Measurements from ENCODE around the gene PTH2.

The PTH2 gene

DNA sequence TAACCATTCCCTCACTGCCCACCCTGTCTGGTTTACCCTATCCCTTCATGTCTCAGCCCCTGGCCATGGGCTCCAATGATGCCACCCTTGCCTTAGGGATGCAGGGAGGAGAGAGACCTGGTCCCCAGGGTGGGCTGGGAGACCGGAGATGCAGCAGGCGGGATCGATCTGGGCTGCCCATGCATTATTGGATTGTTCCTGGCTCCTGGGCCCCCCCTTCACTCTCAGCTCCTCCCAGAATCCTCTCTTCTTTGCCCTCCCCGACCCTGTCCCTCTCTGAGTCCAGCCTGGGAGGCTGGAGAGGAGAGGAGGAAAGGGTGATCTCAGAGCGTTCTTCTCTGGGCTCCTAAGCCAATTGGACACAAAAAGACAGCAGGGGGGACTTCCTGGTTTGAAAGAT, 29.4 kb downstream of the PTH2 start:
- H3K9me3 ChIP-seq (replicated peaks; ENCODE audit: insufficient read depth, low read length) = no peaks in the 10 kb centered on the region
- H3K4me2 ChIP-seq (ENCODE audit: low read depth, low read length) = no peak overlapping the region
- no peak overlapping the region for H2AFZ ChIP-seq (ENCODE audit: low read length)
- no peak for DNase-seq
- H3K27ac ChIP-seq (ENCODE audit: low read length) = no peak overlapping the region
- no peaks in the 10 kb centered on the region for H4K20me1 ChIP-seq (ENCODE audit: insufficient read depth, low read length)
- TF ChIP-seq EZH2phosphoT487 (IDR thresholded peaks at IDR 0.05; ENCODE audit: low read length) (no peak), EZH2 (optimal IDR thresholded peaks at IDR 0.05; ENCODE audit: low read depth, low read length) (no peak)
- TF ChIP-seq, protein P1, sequence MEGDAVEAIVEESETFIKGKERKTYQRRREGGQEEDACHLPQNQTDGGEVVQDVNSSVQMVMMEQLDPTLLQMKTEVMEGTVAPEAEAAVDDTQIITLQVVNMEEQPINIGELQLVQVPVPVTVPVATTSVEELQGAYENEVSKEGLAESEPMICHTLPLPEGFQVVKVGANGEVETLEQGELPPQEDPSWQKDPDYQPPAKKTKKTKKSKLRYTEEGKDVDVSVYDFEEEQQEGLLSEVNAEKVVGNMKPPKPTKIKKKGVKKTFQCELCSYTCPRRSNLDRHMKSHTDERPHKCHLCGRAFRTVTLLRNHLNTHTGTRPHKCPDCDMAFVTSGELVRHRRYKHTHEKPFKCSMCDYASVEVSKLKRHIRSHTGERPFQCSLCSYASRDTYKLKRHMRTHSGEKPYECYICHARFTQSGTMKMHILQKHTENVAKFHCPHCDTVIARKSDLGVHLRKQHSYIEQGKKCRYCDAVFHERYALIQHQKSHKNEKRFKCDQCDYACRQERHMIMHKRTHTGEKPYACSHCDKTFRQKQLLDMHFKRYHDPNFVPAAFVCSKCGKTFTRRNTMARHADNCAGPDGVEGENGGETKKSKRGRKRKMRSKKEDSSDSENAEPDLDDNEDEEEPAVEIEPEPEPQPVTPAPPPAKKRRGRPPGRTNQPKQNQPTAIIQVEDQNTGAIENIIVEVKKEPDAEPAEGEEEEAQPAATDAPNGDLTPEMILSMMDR (IDR thresholded peaks at IDR 0.05; ENCODE audit: low read length) = no peak
- H3K4me3 ChIP-seq (ENCODE audit: low read length) = no peak overlapping the region
- peaks cover 7% of the 10 kb centered on the region for H3F3A ChIP-seq (ENCODE audit: insufficient read depth, low read length)
- no peaks in the 10 kb centered on the region for H3K4me1 ChIP-seq (ENCODE audit: low read length)
- H3K9me2 ChIP-seq (replicated peaks; ENCODE audit: insufficient read depth, low read length) = no peaks in the 10 kb centered on the region
- H3K27me3 ChIP-seq (replicated peaks; ENCODE audit: insufficient read depth, low read length) = peaks cover 68% of the 10 kb centered on the region
- H3K9ac ChIP-seq (ENCODE audit: low read length) = no peak overlapping the region
- no peaks in the 10 kb centered on the region for H3K36me3 ChIP-seq (replicated peaks; ENCODE audit: insufficient read depth, low read length)
- no peaks in the 10 kb centered on the region for H3K79me2 ChIP-seq (ENCODE audit: low read length)

DNA sequence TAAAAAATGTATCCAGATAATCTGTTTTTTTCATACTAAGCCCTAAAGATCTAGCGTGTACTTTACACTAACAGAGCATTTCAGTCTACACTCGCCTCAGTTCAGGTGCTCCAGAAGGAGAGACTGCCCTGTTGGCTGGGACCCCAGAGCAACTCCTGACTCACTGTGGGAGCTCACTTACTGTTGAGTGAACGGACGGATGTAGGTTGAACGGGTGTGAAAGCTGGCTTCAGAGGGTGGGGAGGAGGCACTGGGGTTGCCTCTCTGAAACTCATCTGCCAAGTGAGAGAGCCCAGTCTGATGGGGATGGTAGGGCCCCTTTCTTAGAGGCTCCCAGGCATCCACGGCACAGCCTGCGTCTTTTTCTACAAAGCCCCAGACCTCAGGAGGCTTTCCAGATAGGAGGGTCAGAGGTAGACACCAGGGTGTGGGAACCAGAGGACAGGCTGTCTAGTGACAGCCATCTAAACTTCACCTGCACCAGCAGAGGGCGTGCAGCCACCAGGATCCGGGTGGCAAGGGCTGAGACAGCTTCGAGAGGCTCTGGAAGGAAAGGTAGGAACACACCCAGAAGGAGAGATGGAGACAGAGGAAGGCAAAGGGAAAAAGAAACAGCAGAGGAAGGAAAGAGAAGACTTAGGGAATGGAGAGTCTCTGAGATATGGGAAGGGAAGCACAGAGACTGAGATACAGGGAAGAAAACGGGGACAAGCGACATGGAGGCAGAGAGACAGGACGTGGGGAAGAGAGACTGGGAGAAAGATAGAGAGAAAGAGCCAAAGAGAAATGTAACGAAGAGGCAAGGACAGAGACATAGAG, 31.5 kb downstream of the PTH2 start:
- no peaks in the 10 kb centered on the region for H4K20me1 ChIP-seq (ENCODE audit: insufficient read depth, low read length)
- no peaks in the 10 kb centered on the region for H3K79me2 ChIP-seq (ENCODE audit: low read length)
- H3K27ac ChIP-seq (ENCODE audit: low read length) = no peak overlapping the region
- no peaks in the 10 kb centered on the region for H3K36me3 ChIP-seq (replicated peaks; ENCODE audit: insufficient read depth, low read length)
- no peaks in the 10 kb centered on the region for H3K9me2 ChIP-seq (replicated peaks; ENCODE audit: insufficient read depth, low read length)
- TF ChIP-seq EZH2phosphoT487 (IDR thresholded peaks at IDR 0.05; ENCODE audit: low read length) = no peak
- TF ChIP-seq, protein P1 (IDR thresholded peaks at IDR 0.05; ENCODE audit: low read length) = peak; percentile 89
- peaks cover 7% of the 10 kb centered on the region for H3F3A ChIP-seq (ENCODE audit: insufficient read depth, low read length)
- H3K9me3 ChIP-seq (replicated peaks; ENCODE audit: insufficient read depth, low read length) = no peaks in the 10 kb centered on the region
- H2AFZ ChIP-seq (ENCODE audit: low read length) = no peak overlapping the region
- H3K9ac ChIP-seq (ENCODE audit: low read length) = no peak overlapping the region
- no peak overlapping the region for H3K4me2 ChIP-seq (ENCODE audit: low read depth, low read length)
- DNase-seq = peak; percentile 72
- no peak overlapping the region for H3K4me3 ChIP-seq (ENCODE audit: low read length)
- no peaks in the 10 kb centered on the region for H3K4me1 ChIP-seq (ENCODE audit: low read length)
- peaks cover 68% of the 10 kb centered on the region for H3K27me3 ChIP-seq (replicated peaks; ENCODE audit: insufficient read depth, low read length)

DNA sequence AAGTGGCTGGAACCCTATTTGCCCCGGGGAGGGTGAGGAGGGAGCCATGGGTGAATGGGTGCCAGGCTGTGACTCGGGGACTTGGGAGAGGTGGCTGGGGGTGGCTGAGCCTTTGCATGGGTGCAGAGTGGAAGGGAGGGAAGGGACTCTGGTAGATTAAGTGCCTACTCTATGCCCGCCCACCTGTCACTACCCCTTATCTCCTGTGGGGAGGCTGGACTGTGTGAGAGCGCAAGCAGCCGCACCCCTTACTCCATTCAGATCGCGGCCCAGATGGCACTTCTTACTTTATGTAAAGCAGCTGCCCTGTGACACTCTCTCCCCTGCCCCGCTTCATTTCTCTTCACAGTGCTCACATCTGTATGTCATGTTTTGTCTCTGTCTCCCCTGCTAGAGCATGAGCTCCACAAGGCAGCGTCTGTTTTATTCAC, 32.3 kb downstream of the PTH2 start:
- no peak overlapping the region for H3K27ac ChIP-seq (ENCODE audit: low read length)
- no peaks in the 10 kb centered on the region for H3K4me1 ChIP-seq (ENCODE audit: low read length)

More for the DNA sequence above, 32.3 kb downstream of the PTH2 start:
- Histone ChIP-seq H3K36me3 (replicated peaks; ENCODE audit: insufficient read depth, low read length) (no peaks in the 10 kb centered on the region), H3K4me3 (ENCODE audit: low read length) (no peak overlapping the region), H2AFZ (ENCODE audit: low read length) (no peak overlapping the region), H3K79me2 (ENCODE audit: low read length) (no peaks in the 10 kb centered on the region), H3K27me3 (replicated peaks; ENCODE audit: insufficient read depth, low read length) (peaks cover 64% of the 10 kb centered on the region), H4K20me1 (ENCODE audit: insufficient read depth, low read length) (no peaks in the 10 kb centered on the region), H3K4me2 (ENCODE audit: low read depth, low read length) (no peak overlapping the region), H3K9me2 (replicated peaks; ENCODE audit: insufficient read depth, low read length) (no peaks in the 10 kb centered on the region), H3K9me3 (replicated peaks; ENCODE audit: insufficient read depth, low read length) (no peaks in the 10 kb centered on the region), H3F3A (ENCODE audit: insufficient read depth, low read length) (peaks cover 7% of the 10 kb centered on the region), H3K9ac (ENCODE audit: low read length) (no peak overlapping the region)
- no peak for DNase-seq
- no peak for TF ChIP-seq EZH2phosphoT487 (IDR thresholded peaks at IDR 0.05; ENCODE audit: low read length)
- TF ChIP-seq EZH2 (optimal IDR thresholded peaks at IDR 0.05; ENCODE audit: low read depth, low read length) = no peak
- TF ChIP-seq, protein P1 (IDR thresholded peaks at IDR 0.05; ENCODE audit: low read length) = no peak

All from MM.1S (cell line).